Stimulated activated CD8-positive, alpha-beta memory T cell treated with anti-CD3 and anti-CD28 coated beads, Interleukin-4, amount 100 ng/mL, for 4 hours (primary cell): ENCODE results near the gene ABHD12B.
"Not testable (repeated sequence)": the region's sequence is repeated elsewhere in the genome, so short reads cannot be mapped to it uniquely, and the experiment has no call there.

Experiments used
- DNase-seq, 2 donors: peaks; one replicate each; pipeline ENCODE4 v3.0.0-alpha.2; 2020; ENCODE audit warnings: low read depth in 2 of 2, low spot score in 1 of 2

ABHD12B gene

GRCh38 chr14:50932592-50933495 lies 61.0 kb downstream of the ABHD12B start:
- no peak for DNase-seq

DNA sequence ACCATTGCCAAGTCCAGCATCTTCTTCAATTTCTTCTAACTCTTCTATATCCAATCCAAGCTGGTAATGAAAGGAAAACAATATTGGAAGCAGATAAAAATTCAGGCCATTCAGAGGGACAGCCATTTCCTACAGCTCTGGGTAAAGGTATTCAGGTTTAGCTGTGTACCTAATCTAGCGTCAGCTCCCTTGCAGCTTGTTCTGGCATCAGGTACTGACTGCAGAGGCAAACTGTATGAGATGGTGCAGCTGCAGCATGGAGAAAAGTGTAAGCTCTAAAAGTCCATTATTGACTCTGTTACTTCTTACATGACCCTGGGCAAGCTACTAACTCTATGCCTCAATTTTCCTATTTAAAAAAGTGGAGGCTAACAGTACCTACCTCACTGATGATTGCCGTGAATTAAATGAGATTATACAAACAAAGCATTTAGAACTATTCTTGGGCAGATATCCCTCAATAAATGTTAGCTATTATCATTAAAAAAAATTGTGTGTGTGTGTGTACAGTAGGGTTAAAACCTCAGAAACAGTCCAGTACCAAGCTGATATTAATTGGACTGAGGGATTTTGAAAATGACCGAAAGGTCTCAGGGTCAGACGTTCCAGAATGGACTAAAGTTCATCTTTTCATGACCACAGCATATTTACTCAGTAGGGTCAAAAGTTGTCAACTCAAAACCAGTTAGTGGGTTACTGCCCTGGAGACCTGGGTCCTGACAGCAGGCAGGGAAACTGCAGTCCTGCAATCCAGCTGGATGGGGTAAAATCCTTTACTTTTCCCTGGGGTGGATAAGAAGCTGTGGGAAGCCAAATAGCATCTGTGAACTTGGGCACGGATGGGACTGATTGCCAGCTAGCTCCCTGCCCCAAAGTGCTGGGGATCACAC lies 63.5 kb downstream of the ABHD12B start:
- DNase-seq = no peak

- DNase-seq = no peak
These were observed 64.1 kb downstream of the ABHD12B start for GRCh38 chr14:50936016-50936340.

DNA sequence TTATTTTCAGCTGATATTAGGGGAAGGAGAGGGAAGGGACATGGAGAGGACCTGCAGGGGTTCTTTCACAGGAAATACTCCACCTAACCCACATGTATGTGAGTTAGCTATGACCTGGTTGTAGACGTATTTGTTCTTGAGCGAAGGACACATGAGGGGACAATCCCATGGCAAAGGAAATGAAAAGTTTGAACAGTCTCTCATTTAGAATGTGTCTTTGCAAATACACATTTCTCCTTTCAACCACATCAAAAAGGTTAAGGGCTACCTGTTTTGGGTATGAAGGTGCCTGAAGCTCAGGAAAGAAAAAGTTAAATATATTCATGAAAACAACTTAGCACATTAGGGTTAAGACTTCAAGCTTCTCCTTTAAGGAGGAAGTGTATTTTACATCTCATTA lies 65.0 kb downstream of the ABHD12B start:
- DNase-seq = no peak

GRCh38 chr14:50937325-50937724 lies 65.5 kb downstream of the ABHD12B start:
- no peak for DNase-seq

GRCh38 chr14:50937800-50938199 lies 65.9 kb downstream of the ABHD12B start:
- DNase-seq = no peak

- no peak for DNase-seq
These were observed 69.3 kb downstream of the ABHD12B start for GRCh38 chr14:50941151-50941550.

DNA sequence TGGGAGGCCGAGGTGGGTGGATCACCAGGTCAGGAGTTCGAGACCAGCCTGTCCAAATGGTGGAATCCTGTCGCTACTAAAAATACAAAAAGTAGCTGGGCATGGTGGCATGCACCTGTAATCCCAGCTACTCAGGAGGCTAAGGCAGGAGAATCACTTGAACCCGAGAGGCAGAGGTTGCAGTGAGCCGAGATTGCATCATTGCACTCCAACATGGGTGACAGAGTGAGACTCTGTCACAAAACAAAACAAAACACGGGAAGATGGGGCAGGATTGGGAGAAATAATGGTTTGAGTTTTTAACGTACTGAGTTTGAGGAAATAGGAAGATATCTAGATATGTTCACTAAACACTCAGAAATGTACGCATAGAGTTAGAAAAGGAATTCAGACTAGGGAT lies 69.8 kb downstream of the ABHD12B start:
- not testable (repeated sequence) for DNase-seq

- DNase-seq = no peak
These were observed 71.5 kb downstream of the ABHD12B start for GRCh38 chr14:50943261-50943942.

DNA sequence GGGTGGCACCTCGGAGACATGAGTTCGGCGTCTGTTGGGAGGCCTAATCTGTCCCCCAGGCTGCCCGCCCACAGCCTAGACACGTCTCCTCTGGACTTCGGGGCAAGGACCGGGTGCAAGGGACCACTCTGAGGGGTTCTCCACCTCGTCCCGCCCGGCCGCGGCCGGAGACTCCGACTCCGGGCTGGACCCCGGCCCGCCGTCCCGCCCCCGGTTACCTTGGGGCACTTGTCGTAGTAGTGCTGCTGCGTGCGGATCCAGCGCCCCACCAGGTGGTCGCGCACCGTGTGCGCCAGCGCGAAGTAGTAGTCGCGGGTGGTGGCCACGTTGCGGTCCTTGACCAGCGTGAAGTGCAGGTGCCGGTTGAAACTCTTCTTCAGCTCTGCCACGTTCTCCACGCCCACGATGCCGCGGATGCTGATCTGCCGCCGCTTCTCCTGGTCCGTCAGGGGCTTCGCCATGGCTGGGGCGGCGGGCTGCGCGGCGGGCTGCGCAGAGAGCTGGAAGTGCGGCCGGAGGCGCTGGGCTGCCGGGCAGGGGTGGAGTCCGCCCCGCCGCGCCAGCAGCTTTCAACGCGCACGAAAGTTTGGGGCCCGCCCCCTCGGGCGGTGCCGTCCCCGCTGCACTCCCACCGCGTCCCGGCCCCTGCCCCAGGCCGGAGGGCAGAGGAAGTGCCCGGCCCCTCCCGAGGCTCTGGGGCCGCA lies 72.2 kb downstream of the ABHD12B start, which contains the start of gene PYGL:
PYGL (minus strand) TSS at position 541 of the 704 bp plus-strand sequence; CDS start at position 461, 80 bp downstream.
- no peak for DNase-seq

DNA sequence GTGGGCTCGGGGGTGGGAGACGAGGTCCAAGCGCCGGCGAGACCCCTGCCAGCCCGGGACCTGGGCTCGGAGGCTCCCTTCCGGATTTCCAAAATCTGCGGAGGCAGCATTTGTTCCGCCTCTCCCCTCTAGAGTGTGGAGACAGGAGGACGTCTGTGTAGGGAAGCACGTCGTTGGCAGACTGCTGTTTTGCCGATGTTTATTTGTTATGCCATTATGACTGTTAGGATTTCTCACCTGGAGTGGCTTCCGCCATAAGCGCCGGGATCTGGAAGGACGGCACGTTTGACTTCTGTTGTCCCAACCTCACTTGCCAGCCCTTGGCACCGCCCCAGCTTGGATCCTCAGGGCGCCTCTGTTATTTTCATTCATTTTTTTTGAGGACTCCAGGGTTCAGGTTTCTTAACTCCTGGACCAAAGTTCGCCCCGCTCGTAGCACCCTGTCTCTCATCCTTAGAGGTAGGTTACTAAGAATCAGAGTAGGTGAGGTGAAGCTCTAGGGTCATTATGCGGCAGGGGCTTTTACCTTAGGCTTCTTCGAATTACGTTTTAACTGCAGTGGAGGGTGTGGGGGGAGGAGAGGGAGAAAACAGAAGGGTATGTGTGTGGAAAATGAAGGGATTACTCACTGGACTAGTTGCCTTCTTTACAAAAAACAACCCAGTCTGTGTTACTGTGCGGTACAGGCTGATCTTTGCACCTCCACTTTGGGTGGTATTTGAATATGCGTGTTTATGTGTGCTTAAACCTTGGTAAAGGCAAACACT lies 73.0 kb downstream of the ABHD12B start:
- DNase-seq = no peak

GRCh38 chr14:50946234-50946935 lies 74.5 kb downstream of the ABHD12B start:
- DNase-seq = no peak

- DNase-seq = no peak
These were observed 75.6 kb downstream of the ABHD12B start for GRCh38 chr14:50947446-50947845.

GRCh38 chr14:50948205-50948604 lies 76.4 kb downstream of the ABHD12B start:
- DNase-seq = no peak

DNA sequence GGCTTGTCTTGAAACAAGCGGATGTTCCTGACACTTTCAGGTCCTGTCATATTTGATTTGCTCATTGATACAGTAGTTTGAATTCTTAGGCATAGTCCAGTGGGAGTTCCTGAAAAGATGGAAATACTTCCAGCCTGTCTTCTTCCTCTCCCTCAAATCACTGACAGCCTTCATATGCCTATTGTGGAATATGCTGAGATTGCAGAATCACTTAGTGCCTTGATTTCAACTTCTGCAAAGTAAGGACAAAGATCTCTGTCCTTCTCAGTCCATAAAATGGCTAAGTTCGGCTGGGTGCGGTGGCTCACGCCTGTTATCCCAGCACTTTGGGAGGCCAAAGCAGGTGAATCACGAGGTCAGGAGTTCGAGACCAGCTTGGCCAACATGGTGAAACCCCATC lies 79.2 kb downstream of the ABHD12B start:
- no peak for DNase-seq

DNA sequence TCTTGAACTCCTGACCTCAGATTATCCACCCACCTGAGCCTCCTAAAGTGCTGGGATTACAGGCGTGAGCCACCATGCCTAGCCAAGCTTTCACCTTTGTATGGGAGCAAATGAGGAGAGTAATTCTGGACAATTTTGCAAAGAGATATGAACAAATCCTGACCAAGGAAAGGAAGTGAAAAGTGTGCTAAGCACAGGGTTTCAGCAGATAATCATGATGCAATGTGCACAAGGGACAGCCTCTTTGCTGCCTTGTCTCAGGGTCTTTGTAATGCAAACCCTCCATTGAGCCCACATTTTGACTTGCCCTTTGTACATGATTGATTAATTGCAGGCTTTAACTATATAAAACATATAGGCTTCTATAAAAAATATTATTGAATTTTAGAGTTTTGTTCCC lies 81.6 kb downstream of the ABHD12B start:
- DNase-seq = no peak
